Renal cortex interstitium (tissue), 11 donors: Measurements from ENCODE around the gene NYAP2. TPM values are rescaled to one million over a fixed set of nuclear protein-coding genes. Genes with fewer than 3 reads are reported as not detected.

Experiments
- DNase-seq, 11 donors: peaks; one replicate each; pipeline ENCODE4 v3.0.0-alpha.2; 2013; ENCODE audit warnings: low read depth in 9 of 11, low spot score in 4 of 11; ENCODE audit errors: extremely low read depth in 1 of 11
- polyA plus RNA-seq, 3 donors: library from polyadenylated mRNA; unstranded; fragments of 120-200 nt; gene quantifications; one replicate each; pipeline ENCODE4 v1.2.1, GENCODE V29; 2013; ENCODE audit not compliant: insufficient read length in 3 of 3

NYAP2 gene
- polyA plus RNA-seq, 3 donors: 0.03 to 0.11 (median 0.05) TPM

DNA sequence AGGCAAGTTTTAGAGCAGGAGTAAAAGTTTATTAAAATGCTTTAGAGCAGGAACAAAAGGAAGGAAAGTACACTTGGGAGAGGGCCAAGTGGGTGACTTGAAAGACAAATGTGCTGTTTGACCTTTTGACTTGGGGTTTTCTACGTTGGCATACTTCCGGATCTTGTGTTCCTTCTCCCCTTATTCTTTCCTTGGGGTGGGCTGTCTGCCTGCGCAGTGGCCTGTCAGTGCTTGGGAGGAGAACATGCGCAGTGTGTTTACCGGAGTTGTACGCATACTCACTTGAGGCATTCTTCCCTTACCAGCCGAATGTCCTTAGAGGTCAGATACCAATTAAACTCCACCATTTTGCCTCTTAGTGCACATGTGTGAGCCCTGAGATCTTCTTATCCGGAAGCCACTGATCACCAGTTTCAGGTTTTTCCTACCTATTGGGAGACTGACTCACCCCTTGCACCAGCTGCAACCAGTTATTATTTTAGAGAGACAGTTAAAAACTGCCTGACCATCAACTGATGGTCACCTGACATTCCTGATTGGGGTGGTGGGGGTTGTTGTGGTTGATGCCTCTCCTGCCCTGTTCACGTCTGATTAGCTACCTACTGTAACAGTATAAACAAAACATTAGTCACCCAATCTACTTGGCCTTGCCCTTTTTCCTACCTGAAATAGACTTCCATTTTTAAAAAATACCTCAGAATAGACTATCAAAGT is 67.5 kb downstream of the NYAP2 start:
- no peak for DNase-seq

DNA sequence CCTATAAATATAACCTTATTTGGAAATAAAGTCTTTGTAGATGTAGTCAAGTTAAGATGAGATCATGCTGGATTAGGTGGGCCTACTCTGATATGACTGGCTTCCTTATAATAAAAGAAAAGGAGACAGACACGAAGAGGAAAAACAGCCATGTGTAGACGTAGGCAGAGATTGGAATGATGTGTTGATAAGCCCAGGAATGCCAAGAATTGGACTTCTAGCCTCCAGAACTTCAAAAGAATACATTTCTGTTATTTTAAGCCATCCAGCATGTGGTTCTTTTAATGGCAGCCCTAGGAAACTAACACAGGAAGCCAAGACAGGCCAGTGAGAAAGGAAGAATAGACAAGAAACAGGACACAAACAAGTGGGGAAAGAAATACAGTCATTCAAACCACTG is 68.6 kb downstream of the NYAP2 start:
- no peak for DNase-seq

DNA sequence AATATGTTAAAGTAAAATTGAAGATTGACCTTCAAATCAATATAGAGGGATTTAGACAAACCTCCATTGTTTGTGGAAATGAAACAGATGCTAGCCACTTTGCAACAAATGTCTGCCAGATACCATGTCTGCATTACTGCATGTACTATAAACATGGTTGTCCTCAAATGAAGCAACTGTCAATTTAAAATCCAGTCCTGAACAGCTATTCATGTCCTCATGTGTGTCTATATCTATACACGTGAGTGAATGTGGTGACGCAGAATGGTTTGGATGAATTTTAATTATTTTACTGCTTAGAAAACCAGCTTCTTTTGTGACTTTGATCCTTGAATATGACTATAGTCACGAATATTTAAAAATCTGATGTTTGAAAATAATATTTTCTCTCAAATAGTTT is 71.5 kb downstream of the NYAP2 start:
- no peak for DNase-seq

DNA sequence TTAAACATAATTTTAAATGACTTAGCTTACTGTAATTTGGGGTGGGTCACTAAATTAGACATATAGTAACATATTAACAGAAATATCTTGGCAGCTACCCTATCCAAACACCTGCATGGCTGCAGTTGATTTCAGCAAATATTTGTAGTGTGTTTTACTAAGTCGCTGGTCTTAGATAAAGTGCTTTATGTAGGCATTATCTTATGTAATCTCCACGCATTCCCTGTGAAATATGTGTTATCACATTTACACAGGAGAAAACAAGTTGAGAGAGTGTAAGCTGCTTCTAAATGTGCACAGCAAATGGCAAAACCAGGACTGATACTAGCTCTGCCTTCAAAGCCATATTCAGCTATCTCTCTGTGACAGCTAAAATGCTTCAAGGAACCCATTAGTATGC is 72.0 kb downstream of the NYAP2 start:
- DNase-seq: no peak

DNA sequence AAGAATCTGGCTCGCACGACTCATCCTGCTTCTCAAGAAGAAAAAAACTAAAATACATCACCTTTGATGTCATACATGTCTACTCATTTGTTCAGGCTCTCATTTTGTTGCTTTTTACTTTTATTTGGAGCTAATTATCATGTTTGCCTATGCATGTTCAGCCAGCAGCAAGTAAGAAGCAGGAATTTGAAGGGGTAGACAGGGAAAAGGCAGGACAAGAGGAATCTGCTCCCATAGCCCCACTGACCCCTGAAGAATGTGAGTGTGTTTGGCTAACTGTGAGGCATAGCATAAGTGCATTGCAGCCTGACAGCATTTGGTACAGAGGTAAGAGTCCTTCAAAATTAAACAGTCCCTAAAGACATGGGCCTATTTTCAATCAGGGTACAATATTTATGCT is 72.7 kb downstream of the NYAP2 start:
- no peak for DNase-seq

DNA sequence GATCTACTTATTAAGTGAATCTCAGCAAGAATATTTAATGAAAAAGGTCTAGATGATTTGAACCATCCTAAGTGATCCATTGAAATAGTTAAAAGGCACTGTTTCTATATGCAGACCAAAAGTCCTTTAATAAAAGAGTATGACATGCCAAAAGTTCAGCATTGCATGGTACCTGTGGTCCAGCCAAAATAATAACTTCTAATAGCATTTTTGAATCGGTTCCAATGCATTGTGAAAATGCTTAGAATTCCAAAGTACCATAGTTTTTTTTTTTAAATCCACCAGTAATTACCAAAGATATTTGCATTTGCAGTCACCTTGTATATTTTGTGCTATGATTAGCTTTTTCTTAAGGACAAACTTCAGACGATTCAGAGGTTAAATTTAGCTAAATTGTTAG is 79.9 kb downstream of the NYAP2 start:
- DNase-seq: no peak

DNA sequence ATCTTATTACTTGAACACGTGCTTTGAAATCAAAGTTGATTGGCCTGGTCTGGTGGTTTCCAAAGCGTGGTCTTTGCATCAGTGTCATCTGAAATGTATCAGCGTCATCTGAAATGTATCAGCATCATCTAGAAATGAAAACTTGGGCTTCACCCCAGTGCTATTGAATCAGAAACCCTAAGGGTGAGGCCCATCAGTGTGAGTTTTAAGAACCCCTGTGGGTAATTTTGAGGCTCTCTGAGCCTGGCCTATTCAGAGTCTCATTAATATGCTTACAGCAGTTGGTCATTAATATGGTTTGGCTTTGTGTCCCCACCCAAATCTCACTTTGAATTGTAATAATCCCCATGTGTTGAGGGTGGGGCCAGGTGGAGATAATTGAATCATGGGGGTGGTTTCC is 85.2 kb downstream of the NYAP2 start:
- DNase-seq: no peak

GRCh38 chr2:225486236-225486635 is 86.7 kb downstream of the NYAP2 start:
- no peak for DNase-seq

DNA sequence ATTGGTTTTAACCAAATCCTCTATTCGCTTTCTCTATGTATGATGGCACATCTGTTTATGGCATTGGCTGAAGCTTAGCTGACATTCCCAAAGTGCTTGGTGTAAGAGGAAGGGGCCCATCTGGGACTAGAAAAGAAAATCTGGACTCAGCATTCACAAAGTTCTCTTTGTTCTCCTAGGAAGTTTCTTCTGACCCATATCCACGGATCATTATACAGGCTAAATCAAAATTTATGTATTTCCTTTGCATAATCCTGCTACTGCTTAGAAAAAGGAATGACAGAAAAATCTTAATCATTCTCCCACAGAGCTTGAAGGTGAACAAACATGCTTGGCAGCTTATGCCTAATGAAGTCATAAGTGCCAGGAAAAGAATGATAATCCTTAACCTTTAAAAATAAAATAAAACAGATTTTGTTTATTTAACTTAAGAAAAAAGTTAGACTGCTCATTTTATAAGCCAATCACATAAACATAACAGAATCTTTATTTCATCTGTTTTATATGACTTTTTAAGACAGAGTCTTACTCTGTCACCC is 88.4 kb downstream of the NYAP2 start:
- no peak for DNase-seq

- DNase-seq: no peak
These were observed 89.2 kb downstream of the NYAP2 start for GRCh38 chr2:225488743-225489142.

DNA sequence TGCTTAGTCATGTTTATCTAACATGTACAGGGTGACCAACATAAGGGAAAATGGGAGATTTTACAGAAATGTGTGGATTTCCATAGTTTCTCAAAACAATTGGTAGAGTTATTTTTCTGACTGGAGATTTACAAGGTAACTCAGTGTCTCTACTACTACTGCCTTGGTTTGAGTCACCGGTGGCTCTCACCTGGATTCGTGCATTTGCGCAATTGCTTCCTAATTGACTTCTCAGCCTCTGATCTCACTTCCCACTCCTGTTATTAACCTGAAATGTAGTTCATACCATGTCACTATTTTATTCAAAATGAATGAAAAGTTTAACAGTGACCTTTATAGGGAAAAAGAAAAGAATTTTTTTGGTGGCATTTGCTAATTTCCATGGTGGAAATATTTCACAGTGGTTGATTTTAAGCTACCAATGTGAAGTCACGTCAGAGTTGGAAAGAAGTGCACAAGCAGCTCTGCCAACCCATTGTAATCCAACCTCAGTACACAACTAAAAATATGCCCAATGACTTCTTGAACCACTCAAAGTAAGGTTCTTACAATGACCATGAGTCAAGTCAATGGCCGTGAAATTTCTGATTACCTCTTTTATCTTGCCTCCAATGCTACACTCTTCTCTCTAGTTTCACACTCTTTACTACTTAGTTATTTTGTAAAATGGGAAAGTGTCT is 94.0 kb downstream of the NYAP2 start:
- DNase-seq: no peak

- DNase-seq: no peak
These were observed 94.6 kb downstream of the NYAP2 start for GRCh38 chr2:225494100-225494459.

DNA sequence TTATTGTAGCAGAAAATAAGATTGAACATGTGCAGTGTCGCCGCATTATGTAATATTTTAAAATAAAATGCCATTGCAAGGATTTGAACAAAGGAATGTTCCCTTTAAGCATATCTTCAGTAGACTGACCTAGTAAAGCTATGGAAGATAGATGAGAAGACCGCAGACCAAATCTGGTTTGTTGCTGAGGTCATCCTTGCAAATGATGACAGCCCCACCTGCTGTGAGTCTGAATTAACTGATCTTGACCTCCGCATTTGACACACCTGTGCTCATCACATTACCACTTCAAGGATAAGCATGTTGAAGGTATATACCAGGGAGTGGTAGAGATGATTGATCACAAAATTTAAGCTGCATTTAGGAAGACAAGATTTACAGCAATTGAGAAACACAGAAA is 96.2 kb downstream of the NYAP2 start:
- no peak for DNase-seq

DNA sequence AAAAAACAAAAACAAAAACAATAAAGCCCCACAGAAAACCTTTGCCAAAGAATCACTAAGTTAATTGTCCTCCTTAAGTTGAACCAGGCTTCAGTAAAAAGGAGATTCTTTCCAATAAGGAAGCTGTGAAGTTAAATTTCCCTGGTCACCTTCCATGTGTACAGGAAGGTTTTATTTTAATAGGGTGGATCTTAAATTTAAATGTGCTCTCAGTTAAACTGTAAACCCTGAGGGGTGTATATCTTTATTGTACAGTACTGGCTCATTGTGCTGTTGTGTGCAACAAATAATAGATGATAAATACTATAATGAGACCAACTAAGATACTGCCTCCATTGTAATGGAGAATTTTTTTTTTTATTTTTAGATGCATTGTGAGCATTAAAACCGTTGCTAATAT is 97.1 kb downstream of the NYAP2 start:
- DNase-seq: no peak

GRCh38 chr2:225497166-225497565 is 97.7 kb downstream of the NYAP2 start:
- no peak for DNase-seq

GRCh38 chr2:225501022-225501421 is 101.5 kb downstream of the NYAP2 start:
- DNase-seq: no peak

DNA sequence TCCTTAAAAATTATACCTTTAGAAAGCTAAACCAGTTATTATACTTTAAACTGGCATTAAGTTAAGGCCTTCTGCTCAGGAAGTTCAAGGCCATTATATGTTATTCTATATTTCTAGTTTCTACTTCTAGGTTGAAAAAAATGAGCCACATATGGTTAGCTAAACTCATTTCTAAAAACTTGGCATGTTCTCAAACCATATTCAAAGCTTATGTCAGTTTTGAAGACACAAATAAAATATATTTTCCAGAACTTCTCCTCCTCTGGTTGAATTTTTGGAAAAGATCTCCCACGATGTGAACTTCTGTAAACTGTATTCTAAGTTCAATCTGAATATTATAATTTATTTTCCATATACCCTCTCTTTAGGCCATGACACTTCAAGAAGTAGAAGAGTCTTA is 103.5 kb downstream of the NYAP2 start:
- no peak for DNase-seq

GRCh38 chr2:225510796-225511195 is 111.3 kb downstream of the NYAP2 start:
- DNase-seq: no peak

DNA sequence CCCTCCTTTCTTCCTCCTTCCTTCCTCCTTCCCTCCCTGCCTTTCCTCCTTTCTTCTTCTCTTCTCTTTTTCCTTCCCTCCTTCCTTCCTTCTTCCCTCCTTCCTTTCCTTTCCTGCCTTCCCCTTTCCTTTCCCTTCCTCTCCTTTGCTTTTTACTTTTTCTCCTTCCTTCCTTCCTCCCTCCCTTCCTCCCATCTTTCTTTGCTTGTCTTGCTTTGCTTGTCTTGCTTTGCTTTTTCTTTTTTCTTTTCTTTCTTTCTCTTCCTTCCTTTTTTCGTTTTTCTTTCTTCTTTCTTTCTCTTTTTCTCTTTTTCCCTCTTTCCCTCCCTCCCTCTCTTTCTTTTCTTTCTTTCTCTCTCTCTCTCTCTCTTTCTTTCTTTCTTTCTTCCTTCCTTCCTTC is 113.0 kb downstream of the NYAP2 start:
- DNase-seq: no peak

DNA sequence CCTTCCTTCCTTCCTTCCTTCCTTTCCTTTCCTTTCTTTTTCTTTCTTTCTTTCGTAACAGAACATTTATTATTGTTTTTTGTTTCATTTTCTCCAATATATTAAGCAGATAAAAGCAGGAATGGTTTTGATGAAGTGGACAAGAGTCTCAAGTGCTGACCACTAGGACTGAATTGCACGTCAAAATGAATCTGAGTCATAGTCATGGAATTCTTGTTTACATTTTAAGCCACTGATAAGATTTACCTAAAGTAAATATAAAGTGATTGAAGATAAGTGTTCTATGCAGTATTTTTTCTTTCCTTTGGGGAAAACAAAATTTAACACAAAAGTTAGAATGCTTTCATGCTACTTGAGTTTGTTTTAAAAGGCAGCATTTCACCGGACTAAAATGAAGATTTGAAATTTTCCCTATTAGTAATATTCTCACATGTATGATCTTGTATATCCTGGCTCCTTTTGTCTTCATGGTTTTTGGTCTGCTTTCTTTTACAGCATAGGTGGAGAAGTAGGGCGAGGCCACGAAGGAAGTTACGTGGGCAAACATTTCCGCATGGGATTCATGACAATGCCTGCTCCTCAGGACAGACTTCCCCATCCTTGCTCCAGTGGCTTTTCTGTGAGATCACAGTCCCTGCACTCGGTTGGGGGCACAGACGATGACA is 113.5 kb downstream of the NYAP2 start:
- DNase-seq: no peak
